Measurements from ENCODE around the gene FAM222B. TPM values are rescaled to one million over a fixed set of nuclear protein-coding genes. Genes with fewer than 3 reads are reported as not detected.

The FAM222B gene
- total RNA-seq, 6 donors from 2014 or later: 16.8 to 23.1 (median 20.1) TPM

DNA sequence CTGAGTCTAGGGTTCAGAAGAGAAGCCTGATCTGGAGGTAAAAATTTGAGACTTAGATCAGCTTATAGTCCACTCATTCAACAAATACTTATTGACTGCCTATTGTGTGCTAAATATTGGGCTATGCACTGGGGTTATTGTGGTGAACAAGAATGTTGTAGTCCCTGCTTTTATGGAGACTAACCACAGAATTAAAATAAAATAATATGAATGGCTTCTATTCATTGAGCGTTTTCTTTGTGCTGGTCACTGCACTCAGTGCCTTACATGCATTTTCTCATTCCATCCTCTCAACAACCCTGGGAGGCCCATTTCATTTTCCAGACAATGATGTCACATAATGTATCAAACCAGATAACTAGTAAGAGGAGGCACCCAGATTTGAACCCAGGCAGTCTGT lies 109.2 kb downstream of the FAM222B start:
- no peak overlapping the region for H3K4me3 ChIP-seq
- peaks cover 0 to 8% (median 5%) of the 10 kb centered on the region in 4 donors for H3K4me1 ChIP-seq
- no peaks in the 10 kb centered on the region for H3K27me3 ChIP-seq
- TF ChIP-seq, protein P1, sequence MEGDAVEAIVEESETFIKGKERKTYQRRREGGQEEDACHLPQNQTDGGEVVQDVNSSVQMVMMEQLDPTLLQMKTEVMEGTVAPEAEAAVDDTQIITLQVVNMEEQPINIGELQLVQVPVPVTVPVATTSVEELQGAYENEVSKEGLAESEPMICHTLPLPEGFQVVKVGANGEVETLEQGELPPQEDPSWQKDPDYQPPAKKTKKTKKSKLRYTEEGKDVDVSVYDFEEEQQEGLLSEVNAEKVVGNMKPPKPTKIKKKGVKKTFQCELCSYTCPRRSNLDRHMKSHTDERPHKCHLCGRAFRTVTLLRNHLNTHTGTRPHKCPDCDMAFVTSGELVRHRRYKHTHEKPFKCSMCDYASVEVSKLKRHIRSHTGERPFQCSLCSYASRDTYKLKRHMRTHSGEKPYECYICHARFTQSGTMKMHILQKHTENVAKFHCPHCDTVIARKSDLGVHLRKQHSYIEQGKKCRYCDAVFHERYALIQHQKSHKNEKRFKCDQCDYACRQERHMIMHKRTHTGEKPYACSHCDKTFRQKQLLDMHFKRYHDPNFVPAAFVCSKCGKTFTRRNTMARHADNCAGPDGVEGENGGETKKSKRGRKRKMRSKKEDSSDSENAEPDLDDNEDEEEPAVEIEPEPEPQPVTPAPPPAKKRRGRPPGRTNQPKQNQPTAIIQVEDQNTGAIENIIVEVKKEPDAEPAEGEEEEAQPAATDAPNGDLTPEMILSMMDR (IDR thresholded peaks at IDR 0.05): no peak
- TF ChIP-seq POLR2AphosphoS5 (IDR thresholded peaks at IDR 0.05) (no peak), EP300 (IDR thresholded peaks at IDR 0.05) (no peak), POLR2A (IDR thresholded peaks at IDR 0.05) (no peak)
- no peak for DNase-seq
- ATAC-seq (ENCODE audit: low FRiP score in 2 of 2): no peak
- no peaks in the 10 kb centered on the region for H3K36me3 ChIP-seq
- no peak overlapping the region for H3K27ac ChIP-seq
- WGBS, 2 donors: 86 to 96% methylated on average over 1 of the region's 1 CpG
- H3K9me3 ChIP-seq: no peaks in the 10 kb centered on the region

DNA sequence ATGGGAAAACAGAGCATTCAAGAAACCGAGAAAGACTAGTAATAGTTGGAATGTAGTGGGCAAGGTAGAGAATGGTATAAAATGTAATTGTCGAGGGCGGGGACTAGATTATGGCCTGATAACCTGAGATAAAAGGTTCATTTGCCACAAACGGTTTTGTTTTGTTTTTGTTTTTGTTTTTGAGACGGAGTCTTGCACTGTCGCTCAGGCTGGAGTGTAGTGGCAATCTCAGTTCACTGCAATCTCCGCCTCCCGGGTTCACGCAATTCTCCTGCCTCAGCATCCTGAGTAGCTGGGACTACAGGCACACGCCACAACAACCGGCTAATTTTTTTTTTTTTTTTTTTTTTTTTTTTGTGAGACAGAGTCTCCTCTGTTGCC lies 112.7 kb downstream of the FAM222B start:
- WGBS, 2 donors: 88% methylated on average over 11 of the region's 11 CpGs
- TF ChIP-seq POLR2AphosphoS5 (IDR thresholded peaks at IDR 0.05): no peak
- TF ChIP-seq EP300 (IDR thresholded peaks at IDR 0.05): no peak
- TF ChIP-seq POLR2A (IDR thresholded peaks at IDR 0.05): no peak
- TF ChIP-seq, protein P1 (IDR thresholded peaks at IDR 0.05): no peak
- H3K4me3 ChIP-seq: no peak overlapping the region
- H3K27me3 ChIP-seq: no peaks in the 10 kb centered on the region
- H3K36me3 ChIP-seq: peaks cover 0 to under 1% (median 0%) of the 10 kb centered on the region in 4 donors
- ATAC-seq (ENCODE audit: low FRiP score in 2 of 2) (no peak), DNase-seq (no peak)
- no peak overlapping the region for H3K27ac ChIP-seq
- H3K9me3 ChIP-seq: no peaks in the 10 kb centered on the region
- peaks cover 20 to 39% (median 26%) of the 10 kb centered on the region in 4 donors for H3K4me1 ChIP-seq

DNA sequence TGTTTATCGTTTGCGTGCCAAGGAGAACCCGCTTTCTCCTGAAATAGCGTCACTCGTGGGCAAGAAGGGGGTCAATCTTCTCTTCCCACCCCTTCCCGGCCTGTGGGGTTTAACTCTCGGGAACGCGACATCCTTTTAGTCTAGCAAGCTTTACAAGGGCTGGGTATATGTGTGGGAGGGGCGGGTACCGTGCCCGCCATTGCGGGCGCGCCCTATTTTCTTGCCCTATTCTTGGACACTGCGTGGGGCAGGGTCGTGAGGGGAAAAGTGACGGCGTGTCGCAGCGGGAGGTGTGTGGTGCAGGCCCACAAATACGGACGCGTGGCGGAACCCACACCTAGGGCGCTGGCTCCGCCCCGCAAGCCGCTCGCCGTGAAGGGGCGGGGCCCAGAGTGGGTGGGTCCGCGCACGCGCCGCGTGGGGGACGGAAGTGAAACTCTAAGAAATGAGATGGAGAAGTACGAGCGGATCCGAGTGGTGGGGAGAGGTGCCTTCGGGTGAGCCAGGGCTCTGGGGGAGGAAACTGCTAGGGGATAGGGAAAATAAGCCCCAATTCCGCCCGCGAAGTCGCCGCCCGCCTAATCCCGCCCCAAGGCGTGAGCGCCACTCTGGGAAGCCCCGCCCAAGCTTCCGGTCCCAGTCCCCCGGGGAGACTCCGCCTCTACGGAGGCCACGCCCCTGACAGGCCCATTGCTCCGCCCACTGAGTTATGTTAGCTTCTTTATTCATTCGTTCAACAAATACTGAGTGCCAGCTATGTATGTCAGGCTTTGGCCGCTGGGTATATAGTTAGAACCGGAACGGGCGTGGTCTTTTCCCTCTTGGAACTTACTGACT lies 114.0 kb downstream of the FAM222B start, which contains the start of gene NEK8:
Gene NEK8, plus strand, starts transcription at position 425 of the 837 bp plus-strand sequence. Its CDS starts 26 bp downstream, at position 451.
- peak; percentile 97 to 98 for DNase-seq
- no peaks in the 10 kb centered on the region for H3K27me3 ChIP-seq
- H3K4me3 ChIP-seq: peak within 1 kb of the TSS; percentile 53 to 75 (median 66)
- peaks cover 25 to 51% (median 38%) of the 10 kb centered on the region in 4 donors for H3K4me1 ChIP-seq
- TF ChIP-seq, protein P1 (IDR thresholded peaks at IDR 0.05): peak in 2 of 6 experiments; percentile 5 to 11
- TF ChIP-seq POLR2A (IDR thresholded peaks at IDR 0.05): peak in 3 of 4 donors; percentile 27 to 83 (median 51)
- TF ChIP-seq EP300 (IDR thresholded peaks at IDR 0.05): no peak
- TF ChIP-seq POLR2AphosphoS5 (IDR thresholded peaks at IDR 0.05): peak; percentile 75 to 78
- WGBS, 2 donors: 0 to 1% methylated on average over 48 to 64 of the region's 64 CpGs
- ATAC-seq (ENCODE audit: low FRiP score in 2 of 2): peak; percentile 89 to 92
- peak within 1 kb of the TSS; percentile 92 to 96 (median 95) for H3K27ac ChIP-seq
- H3K36me3 ChIP-seq: peaks cover 0 to 14% (median 12%) of the 10 kb centered on the region in 4 donors
- no peaks in the 10 kb centered on the region for H3K9me3 ChIP-seq

DNA sequence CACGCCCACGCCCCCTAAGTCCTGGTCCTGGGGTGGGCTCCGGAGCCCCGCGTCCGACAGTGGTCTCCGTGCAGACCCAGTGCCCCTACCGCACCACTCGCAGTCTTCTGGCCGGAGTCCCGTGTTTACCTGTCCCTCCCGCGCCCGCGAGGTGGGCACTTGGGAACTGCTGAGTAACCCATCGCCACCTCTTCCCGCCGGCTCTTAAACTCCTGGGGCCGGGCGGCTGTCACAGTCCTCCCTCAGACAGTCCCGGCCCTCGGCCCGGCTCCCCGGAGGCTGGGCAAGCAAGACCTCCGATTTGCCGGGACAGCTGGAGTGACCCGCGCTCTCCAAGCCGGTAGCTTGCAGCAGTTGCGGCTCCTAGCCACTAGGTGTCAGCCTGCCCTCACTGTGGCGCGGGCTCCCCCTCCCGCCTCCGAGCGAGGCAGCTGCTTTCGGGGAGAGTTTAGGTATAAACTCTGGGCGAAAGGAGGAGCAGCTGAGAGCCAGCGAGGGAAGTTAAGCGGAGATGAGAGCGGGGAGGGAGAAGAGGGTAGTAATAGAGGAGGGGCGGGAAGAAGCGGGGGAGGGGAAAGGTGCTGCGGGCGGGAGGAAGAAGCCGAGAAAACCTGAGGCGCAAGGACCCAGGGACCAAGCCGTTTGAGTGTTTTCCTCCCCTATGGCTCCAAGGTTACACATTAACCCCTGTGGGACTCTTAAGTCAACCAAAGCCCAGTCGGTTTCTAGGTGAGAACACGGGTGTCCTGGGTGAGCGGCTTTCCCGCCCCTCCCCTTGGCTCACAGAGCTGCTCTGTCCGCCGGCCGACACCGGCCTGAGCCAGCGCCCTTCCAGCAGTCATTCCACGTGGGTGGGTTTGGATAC lies 115.7 kb downstream of the FAM222B start:
- Histone ChIP-seq H3K9me3 (no peaks in the 10 kb centered on the region), H3K4me1 (peaks cover 37 to 67% (median 53%) of the 10 kb centered on the region in 4 donors), H3K36me3 (peaks cover 10 to 31% (median 29%) of the 10 kb centered on the region in 4 donors), H3K27me3 (no peaks in the 10 kb centered on the region), H3K4me3 (peak overlapping the region; percentile 62 to 80 (median 73)), H3K27ac (peak overlapping the region; percentile 92 to 96 (median 95))
- ATAC-seq (ENCODE audit: low FRiP score in 2 of 2) (peak; percentile 89 to 93), DNase-seq (peak; percentile 95 to 97)
- TF ChIP-seq, protein P1 (IDR thresholded peaks at IDR 0.05): peak; percentile 99 to 100 (median 99)
- TF ChIP-seq POLR2AphosphoS5 (IDR thresholded peaks at IDR 0.05) (peak; percentile 32 to 43), EP300 (IDR thresholded peaks at IDR 0.05) (no peak), POLR2A (IDR thresholded peaks at IDR 0.05) (peak in 1 of 4 donors; percentile 19)
- 1% methylated on average over 32 to 56 of the region's 57 CpGs for WGBS, 2 donors

Data from upper lobe of left lung (tissue), 6 donors.